ENCODE data around the gene CTPS1.
A peak's percentile ranks its signal among the peaks of the same experiment; 100 is the strongest.

CTPS1 gene

DNA sequence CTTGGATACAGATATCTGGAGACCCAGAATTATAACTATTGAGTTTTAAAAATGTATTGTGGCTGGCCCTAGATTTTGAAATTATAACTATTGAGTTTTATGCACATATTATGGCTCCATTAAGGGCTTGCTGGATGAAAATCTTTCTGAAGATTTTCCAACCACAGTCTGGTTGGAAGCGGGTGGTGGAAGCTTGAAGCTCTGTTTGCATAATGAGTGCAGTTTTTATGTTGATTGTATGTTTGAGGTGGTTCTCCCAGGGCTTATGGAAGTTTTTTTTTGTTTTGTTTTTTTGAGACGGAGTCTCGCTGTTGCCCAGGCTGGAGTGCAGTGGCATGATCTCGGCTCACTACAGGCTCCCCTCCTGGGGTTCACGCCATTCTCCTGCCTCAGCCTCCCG is 10.1 kb upstream of the CTPS1 start:
- DNase-seq: no peak

DNA sequence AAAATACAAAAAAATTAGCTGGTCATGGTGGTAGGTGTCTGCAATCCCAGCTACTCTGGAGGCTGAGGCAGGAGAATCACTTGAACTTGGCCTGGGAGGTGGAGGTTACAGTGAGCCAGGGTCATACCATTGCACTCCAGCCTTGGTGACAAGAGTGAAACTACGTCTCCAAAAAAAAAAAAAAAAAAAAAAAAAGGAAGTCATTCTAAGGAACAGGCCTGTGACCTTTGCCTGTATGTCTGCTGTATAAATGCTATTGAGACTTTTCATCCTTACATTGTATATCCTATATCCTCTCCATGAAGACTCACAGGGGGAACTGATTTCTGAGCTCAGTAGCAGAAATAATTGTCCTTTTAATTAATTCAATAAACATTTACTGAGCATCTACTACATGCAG is 7.5 kb upstream of the CTPS1 start:
- DNase-seq: no peak

DNA sequence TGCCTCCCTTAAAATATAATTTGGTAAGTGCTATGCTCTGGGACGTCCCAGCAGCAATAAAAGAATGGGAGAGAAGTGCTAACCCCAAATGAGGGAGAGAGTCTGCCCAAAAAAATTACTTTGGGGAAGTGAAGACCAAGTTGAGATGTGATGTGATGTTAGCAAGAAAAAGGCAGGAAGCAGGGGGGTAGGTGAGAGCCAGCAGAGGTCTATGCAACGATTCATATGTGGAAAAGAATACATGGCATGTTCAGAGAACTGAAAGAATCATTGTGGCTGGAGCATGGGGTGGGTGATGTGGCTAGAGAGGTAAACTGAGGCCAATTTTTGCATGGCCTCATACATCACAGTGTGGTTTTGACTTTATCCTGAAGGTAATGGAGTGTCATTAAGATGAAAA is 5.6 kb upstream of the CTPS1 start:
- DNase-seq: no peak

DNA sequence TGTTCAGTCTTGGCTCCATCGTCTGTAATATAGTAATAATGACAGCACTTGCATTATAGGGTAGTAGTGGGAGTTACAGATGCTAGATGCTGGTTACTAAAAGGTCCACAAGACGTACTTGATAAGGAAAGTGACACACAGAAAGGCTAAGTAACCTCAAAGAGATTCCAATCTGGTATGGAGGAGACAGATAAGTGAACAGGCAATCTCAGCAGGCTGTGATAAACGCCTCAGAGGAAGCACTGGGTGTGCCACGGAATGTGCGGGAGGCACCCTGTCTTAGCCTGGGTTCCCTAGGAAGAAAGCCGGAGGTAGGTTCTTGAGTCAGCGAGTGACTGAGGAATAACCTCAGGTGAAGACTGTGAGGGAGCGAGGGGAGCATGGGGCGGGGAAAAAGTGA is 4.6 kb upstream of the CTPS1 start:
- no peak for DNase-seq

DNA sequence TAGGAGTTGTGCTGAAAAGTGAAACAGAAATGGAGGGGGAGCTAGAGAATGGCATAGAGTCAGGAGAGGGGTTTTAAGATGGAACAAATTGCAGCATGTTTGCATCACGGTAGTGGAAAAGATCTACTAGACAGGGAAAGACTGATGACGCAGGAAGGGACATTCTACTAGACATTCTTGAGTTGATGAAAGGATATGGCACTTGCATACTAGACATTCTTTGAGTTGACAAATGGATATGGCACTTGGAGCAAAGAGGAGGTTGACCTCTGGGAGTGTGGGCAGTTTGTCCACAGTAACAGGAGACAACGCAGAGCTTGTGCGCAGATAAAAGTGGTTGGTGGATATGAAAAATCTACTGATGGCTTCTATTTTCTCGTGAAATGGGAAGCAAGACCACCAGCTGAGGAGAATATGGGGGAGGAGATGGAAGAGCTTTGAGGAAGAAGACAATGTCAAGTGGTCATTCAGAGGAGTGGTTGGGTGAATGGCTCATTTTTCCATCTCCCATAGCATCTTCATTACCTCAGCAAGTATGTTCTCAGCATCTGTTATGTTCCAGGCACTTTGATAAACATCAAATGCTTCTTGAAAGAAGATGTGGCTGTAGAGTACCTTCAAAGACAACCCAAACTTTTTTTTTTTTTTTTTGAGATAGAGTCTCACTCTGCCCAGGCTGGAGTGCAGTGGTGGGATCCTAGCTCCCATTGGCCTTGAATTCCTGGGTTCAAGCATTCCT is 2.4 kb upstream of the CTPS1 start:
- no peak for DNase-seq

DNA sequence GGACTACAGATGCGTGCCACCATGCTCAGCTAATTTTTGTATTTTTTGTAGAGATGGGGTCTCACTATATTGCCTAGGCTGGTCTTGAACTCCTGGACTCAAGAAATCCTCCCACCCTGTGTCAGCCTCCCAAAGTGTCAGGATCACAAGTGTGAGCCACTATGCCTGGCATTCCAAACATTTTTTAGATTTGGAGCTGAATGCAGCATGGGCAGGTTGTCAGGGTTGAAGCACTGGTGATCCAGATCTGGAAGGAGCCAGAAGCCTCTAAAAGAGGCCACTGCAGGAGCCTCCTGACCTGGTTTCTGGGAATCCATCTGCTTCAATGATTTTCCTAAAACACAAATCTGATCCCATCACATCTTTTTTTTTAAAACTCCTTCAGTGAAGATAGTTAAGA is 1.8 kb upstream of the CTPS1 start:
- DNase-seq: no peak

DNA sequence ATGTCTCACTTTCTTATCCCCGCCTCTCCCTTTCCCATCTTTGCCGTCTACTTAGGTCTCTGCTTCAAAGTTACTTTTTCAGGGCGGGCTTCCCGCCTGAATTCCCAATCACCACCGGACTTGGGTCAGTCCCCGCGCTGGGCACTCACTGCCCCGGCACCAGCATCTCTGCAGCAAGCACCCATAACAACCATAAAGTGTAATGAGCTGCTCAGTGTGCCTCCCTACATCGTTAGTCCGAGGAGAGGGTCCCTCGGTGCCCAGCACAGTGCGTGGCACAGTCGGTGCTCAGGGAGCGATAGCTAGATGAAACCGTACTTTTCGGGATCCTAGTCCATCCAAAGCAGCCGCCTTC is 633 bp upstream of the CTPS1 start:
- no peak for DNase-seq

DNA sequence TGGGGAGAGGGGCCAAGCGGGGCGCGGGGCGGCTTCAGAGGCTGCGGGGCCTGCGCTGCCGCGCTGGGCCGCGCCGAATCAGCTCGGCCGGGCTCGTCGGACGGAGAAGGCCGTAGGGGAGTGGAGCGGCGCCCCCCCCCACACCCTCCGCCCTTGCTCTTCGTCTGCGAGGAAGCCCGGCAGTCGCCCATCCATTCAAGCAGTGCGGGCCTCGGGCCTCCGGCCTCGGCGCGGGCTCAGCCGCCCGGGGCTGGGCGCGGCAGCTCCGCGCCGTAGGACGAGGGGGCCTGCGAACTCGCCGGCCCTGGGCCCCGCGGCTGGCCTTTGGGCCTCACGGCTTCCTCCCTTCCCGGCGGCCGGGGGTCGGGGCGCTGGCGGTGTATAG is 564 bp downstream of the CTPS1 start:
- DNase-seq: no peak

DNA sequence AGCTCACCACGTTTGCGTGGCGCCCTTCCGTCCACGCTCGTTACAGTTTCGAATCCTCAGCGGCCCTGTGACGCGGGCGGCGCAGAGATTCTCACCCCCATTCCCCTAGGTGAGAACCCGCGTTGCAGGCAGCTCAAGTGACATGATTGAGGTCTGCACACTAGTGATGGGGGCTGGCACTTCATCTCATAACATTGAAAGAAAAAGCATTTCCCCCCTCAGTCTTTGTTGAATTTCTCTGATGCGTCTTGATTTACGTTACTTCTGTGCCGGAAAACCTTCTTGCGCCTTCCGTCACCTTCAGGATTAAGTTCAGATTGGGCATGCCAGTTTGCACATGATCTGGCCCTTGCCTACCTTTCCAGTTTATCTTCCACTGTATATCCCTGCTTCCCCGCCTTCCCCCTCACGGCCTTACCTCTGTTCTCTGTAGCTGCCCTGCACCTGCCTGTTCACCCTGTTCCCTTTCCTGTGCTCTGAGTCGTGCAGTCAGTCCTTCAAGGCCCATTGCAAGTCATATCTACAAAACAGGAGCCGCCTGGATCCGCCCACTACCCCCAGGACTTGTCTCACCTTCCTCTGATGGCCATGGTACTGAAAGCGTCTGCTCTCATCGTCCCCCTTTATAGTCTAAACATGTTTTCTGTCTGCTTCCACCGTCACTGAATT is 1.1 kb downstream of the CTPS1 start:
- DNase-seq: peak in 1 of 2 experiments; percentile 16

DNA sequence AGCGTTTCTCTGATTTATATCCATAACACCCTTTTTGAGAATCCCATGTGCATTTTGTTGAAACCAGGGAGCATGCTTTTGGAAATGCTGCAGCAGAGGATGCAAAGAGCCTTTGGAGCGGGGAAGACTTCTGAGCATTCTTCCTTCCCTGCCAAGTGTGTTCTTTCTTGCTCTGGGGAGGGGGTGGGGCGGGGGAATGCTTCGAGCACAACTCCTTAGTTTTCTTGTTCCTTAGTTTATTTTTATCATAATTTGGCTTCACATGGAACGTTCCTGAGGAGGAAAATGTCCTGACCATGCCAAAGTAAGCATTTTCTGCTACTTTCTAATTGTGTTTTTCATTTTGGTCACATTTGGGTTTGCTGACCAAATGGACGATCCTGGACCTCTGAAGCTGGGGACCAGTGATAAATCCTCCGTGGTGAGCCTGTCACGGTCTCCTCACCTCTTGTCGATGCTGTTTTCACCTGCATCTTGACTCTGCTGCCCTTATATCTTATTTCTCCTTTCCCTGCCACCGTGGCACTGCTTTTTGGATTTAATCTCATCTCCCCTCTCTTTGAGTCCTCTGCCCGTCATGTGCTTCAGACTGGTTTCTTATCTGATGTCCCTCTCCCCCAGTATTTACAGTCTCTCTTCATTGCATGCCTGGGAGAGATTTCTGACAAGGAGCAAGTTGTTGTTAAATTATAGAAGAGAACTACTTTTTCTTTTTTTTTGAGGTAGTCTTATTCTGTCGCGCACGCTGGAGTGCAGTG is 2.4 kb downstream of the CTPS1 start:
- no peak for DNase-seq

DNA sequence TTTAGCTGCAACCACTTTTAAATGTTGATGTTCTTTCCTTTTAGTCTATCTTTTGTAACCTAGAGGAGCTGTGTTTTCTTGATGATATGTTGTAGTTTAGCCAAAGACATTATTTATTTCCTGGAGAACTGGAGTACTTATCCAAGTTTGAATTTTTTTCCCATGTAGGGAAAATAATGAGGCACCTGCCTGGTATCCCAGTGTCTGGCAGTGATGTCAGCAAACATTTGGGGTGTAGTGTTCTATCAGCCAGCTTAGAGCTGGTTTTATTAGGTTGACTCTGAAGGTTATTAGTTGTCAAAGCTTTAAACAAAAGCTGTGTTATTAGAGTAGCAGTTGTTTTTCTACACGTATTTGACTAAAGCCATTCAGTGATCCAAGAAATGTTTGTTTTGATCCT is 3.2 kb downstream of the CTPS1 start:
- DNase-seq: no peak

DNA sequence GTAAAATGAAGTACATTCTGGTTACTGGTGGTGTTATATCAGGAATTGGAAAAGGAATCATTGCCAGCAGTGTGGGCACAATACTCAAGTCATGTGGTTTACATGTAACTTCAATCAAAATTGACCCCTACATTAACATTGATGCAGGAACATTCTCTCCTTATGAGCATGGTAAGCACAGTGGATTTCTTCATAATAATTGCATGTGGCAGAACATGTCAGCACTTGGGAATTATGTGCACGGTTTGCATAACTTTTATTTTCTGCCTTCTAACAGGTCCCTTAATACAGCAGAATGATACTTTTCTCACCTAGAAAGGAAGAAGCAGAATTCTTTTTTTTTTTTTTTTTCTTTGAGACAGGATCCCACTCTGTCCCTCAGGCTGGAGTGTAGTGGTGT is 3.8 kb downstream of the CTPS1 start:
- no peak for DNase-seq

DNA sequence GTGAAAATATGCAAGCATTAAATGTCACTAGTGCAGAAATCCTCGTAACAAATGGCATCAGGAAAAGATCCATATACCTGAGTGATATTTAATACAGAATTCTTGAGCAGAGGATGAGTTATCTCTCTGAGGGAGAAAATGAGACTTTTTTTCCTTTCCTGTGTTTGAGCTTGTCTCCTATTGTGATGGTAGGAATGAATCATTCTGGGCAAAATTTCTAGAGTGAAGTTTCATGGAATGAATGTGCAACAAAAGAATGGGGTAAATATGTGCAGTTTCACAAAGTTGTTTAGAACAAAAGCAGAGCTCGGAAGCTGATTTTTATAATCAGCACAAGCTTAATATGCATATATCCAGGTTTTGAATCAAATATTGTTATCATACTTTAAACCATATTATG is 4.6 kb downstream of the CTPS1 start:
- no peak for DNase-seq

DNA sequence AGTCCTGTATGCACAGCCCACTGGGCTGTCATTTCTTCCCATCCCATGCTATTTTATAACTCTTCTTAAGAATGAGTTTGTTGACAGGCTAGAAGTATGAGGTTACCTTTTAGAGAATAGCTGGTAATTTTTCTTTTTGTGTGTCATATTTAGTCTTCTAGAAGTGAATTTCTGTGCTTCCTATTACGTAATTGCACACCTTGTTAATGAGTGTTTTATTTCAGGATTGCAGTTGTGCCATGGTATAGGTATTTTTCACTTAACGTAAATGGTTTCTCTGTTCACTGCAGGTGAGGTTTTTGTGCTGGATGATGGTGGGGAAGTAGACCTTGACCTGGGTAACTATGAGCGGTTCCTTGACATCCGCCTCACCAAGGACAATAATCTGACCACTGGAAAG is 5.0 kb downstream of the CTPS1 start:
- no peak for DNase-seq

DNA sequence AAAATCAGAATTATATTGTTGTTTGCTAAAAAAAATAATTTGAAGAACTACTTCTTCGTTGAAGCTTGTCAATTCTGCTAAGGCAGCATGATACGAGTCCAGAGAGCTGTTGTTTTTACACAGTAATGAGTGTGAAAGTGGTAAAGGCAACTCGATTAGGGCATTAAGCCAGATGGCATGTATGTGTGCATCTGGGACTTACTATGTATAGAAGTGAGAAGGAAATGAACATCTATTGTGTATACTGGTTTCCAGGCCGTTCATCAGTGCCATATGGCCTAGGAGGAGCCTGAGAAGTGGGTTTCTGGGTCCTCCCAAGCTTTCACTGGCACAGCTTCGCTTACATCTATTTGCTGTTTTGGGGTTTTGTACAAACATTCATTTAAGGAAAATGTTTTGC is 5.7 kb downstream of the CTPS1 start:
- DNase-seq: peak; percentile 79 to 94

DNA sequence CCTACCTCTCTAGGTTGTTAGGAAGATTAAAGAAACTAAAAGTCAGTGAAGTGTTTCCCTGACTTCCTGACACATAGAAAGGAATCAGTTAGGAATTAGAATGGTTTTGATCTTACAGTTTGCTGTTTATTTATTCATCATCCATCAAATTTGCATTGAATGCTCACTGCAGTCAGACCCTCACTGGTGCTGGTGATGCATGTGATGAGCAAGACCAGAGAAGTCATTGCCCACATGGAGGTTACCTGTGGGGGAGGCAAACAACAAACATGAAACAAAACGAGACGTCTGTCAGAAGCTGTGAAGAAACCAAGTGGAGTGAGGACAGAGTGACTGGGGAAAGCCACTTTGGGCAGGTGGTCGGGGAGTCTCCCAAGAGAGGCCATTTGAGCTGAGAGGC is 6.4 kb downstream of the CTPS1 start:
- no peak for DNase-seq

DNA sequence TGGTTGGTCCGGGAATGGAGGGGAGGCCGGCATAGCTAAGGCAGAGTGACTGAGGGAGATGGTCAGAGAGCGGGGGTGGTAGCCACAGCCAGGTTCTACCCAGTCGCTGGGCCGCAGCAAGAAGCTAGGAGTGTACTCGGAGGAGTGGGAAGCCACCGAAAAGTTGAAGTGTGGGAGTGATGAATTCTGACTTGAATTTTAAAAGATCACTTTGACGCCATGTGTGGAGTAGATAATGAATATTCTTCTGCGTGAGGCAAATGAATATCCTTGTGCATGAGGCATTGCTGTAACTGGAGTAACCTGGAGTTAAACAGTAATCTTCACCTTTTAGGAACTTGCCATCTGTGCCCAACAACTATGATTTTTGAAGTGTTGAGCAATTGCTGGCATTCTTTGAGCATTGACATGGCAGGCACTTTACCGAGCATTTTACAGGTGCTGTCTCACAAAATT is 6.9 kb downstream of the CTPS1 start:
- no peak for DNase-seq

DNA sequence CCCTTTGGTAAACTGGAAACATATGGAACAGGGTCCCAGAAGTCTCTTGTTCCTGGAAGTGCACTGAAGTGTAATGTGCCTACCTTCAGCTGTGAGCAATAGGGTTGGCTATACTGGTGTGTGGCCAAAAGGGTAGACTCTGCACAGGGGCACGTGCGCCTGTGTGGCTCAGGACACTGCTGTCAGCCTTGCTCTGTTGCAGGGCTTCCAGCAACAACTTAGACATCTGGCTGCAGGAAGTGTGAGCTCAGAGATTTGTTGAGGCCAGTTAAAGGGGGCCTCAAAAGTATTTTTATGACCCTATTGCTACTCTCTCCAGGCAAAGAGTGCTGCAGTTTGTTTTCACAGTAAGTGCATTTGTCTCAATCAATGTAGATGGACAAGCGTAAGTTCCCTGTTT is 7.5 kb downstream of the CTPS1 start:
- DNase-seq: no peak

DNA sequence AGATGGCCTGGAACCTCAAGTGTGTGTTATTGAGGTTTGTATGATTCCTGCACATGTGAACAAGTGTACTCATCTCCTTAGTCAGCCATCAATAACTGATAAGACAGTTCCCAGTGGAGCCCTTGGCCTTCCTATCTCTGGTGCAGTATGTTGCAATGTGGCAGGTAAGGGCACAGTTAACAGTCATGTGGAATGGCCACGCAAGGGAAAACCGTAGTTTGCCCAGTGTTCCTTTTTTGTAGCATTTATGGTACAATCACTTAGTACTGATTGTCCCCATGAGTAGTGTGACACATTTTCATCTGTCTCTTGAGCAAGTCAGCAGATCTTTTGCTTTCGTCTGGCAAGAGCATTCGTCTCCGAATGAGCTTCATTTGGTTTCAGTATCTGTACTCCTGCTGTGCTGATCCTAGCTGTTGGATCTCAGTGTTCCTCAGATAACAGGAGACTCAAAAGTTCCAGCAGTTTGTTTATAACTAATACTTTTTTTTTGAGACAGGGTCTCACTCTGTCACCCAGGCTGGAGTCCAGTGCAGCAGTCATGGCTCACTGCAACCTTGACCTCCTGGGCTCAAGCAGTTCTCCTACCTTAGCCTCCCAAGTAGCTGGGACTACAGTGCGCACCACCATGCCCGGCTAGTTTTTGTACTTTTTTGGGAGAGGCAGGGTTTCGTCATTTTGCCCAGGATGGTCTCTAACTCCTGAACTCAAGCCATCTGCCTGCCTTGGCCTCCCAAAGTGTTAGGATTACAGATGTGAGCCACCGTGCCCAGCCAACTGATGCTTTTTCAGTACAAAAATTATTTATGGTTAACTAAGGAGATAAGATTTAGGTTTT is 8.2 kb downstream of the CTPS1 start:
- no peak for DNase-seq

DNA sequence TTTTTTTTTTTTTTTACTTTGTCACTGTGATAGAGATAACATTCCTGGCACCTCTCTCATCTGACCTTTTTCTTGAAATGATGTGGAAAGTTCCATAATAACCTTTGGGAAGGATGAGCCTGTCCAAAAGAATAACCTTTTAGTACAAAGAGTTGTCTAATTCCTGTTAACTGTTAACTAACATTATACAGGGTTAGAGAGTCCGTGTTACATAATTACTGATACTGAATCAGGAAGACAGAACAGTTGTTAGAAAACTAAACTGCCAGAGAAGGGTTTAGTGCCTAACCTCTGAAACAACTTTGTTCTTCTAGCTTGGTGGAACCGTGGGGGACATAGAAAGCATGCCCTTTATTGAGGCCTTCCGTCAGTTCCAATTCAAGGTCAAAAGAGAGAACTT is 8.8 kb downstream of the CTPS1 start:
- DNase-seq: no peak

DNA sequence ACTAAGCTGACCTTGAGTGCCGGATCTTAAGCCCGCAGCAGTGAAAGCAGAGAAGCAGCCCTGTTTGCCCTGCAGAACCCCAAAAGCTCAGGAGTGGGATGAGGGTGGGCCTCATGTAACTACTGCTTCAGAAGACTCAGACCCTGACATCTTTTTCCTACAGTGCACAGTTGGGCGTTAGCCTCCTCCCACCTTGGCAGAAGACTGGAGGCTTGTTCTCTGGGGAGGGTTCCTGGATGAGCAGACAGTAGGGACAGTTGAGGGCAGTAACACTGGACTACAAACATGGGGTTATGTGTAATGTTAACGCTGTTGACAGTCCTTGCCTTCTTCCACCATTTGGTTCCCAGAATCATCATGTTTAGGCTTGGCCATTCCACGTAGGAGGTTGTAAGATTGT is 9.6 kb downstream of the CTPS1 start:
- DNase-seq: no peak

DNA sequence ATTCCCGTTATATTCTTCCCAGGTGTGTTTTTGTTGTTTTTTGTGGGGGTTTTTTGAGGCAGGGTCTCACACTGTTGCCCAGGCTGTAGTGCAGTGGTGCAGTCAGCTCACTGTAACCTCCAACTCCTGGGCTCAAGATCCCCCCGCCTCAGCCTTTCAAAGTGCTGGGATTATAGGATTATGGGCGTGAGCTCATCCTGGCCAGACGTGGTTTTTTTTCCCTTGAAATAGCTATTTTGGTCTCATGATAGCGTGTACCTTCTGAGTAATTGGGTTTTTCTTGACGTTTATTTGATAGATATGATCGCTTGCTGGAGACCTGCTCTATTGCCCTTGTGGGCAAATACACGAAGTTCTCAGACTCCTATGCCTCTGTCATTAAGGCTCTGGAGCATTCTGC is 17.6 kb downstream of the CTPS1 start:
- DNase-seq: no peak

DNA sequence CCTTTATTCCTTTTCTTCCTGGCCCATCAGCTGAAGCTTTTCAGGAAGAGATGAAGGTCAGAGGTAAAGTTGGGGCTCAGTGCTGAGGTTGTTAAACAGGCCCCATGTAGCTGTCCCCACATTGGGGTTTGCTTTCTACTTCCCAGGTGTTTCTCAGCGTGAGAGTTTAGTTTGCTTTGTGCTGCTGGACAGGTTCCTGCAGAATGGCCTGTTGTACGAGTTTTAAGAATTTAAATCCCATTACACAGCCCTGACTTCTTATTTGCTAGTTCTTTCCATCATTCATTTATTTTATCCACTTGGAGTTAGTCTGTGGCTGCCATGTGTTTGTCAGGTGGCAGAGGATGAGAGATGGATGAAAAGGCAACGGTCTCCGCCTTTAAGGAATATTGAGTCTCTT is 19.2 kb downstream of the CTPS1 start:
- no peak for DNase-seq

Measured in NCI-H524 (cell line).